Heart right ventricle (tissue), 16 donors: ENCODE data around the gene FOXK2. TPM values are rescaled to one million over a fixed set of nuclear protein-coding genes. Genes with fewer than 3 reads are reported as not detected.

Experiments used
- ATAC-seq, 8 donors: fragments of 200-7000 bp; cut with Tn5 transposase; one replicate each; pipeline ENCODE4 v1.9.1; 2020; ENCODE audit warnings: mild to moderate bottlenecking in 8 of 8, moderate library complexity in 8 of 8, moderate number of reproducible peaks in 1 of 8
- DNase-seq, 2 donors: peaks; one replicate each; pipeline ENCODE4 v3.0.0-alpha.2; 2020
- H3K27ac ChIP-seq, 10 donors: fragments of 200-600 bp; sonication (generic) in 2 of 10; one replicate each; pipeline versions ENCODE4 v1.5.0 to v1.8.0; 2020 to 2022; ENCODE audit warnings: mild to moderate bottlenecking in 3 of 10
- H3K27me3 ChIP-seq, 7 donors: fragments of 200-600 bp; one replicate each; pipeline ENCODE4 v1.8.0; 2021 to 2022; ENCODE audit warnings: mild to moderate bottlenecking in 2 of 7
- H3K36me3 ChIP-seq, 9 donors: fragments of 200-600 bp; sonication (generic) in 1 of 9; one replicate each; pipeline versions ENCODE4 v1.5.0 to v1.8.0; 2020 to 2022; ENCODE audit warnings: mild to moderate bottlenecking in 2 of 9
- H3K4me1 ChIP-seq, 9 donors: fragments of 200-600 bp; sonication (generic) in 1 of 9; one replicate each; pipeline versions ENCODE4 v1.5.0 to v1.8.0; 2020 to 2022; ENCODE audit warnings: mild to moderate bottlenecking in 4 of 9
- H3K4me3 ChIP-seq, 10 donors: fragments of 200-600 bp; sonication (generic) in 2 of 10; one replicate each; pipeline versions ENCODE4 v1.5.0 to v1.8.0; 2020 to 2022; ENCODE audit warnings: mild to moderate bottlenecking in 7 of 10, moderate library complexity in 2 of 10
- H3K9me3 ChIP-seq, 11 donors: fragments of 200-600 bp in 10 of 11; sonication (generic) in 2 of 11; one replicate each; pipeline versions ENCODE4 v1.5.0 to v1.8.0; 2013 to 2022; ENCODE audit warnings: mild to moderate bottlenecking in 2 of 11, control low read depth in 1 of 11, moderate library complexity in 1 of 11
- WGBS, 2 donors: extraction: QIAGEN DNeasy Blood & Tissue Kit; methylation state at CpG; one replicate each; pipeline ENCODE4 v1.1.7; 2013; ENCODE audit warnings: inconsistent platforms in 1 of 2; 5-methylcytosine and 5-hydroxymethylcytosine counted together
- intact Hi-C, 10 donors: fragments of 100-400 bp; cut with DNase I; formaldehyde crosslinking; loops; one replicate each; pipeline versions ENCODE4 v1.11.1 to v1.14.2; 2022
- polyA plus RNA-seq, 2 donors: library from polyadenylated mRNA; stranded (reverse); fragments of 200-250 nt; gene quantifications; one replicate each; pipeline ENCODE4 v1.2.3, GENCODE V29; 2013
- total RNA-seq, 10 donors: library from RNA; stranded (reverse); fragmentation: NEBNext Ultra II Directional in 3 of 10; extraction: Animal tissue kit (Norgen Biotek cat#: 25700) in 3 of 10; gene quantifications; one replicate each; pipeline versions ENCODE4 v1.2.1 to v1.2.4, GENCODE V29; 2021 to 2023
- TF ChIP-seq, protein P1 (sequence below), 9 donors: fragments of 200-600 bp; sonication (generic) in 2 of 9; IDR thresholded peaks; one replicate each; pipeline versions ENCODE4 v1.5.0 to v1.8.0; 2021 to 2022; ENCODE audit warnings: antibody characterized with exemption in 9 of 9, mild to moderate bottlenecking in 5 of 9, moderate library complexity in 1 of 9
- donor health status: Arrhythmogenic right ventricular cardiomyopathy.
- donor health status: ischemic (EF 13 %, LVEDD 7.1; RV severe dilation, severe dysfunction).
- donor health status: healthy with polysubstance abuse.
- donor health status: DM: no; HTN: yes; CAD: no.
- donor health status: DM: no; HTN: no; CAD: no.
- donor health status: ischemic (EF 25% LVEDD 6.9; RV normal size, moderate dysfunction).
- donor health status: ischemic (EF 25% LVEDD 5.7; RV mildly dilated, moderate dysfunction).
- donor health status: healthy.
- donor health status: DM: yes; HTN: yes; CAD: no.
- donor health status: Ischemic cardiomyopathy.
- donor health status: ischemic (EF 35%, LVEDD 5.7; RV mildly dilated, moderate dysfunction).
- donor health status: nonischemic (EF 11% LVEDD 7.7; RV severe dilation, severe dysfunction).
- donor health status: DM: yes; HTN: yes; CAD: no.
- donor health status: PGD.
- donor health status: ischemic (EF 29% LVEDD 5.4; RV normal size, mild dysfunction).
- donor health status: nonischemic (EF 23%, LVEDD 6.1; RV moderate dilation, normal function).

The FOXK2 gene
- total and polyA plus RNA-seq, 12 donors, result 16.5 to 66.6 (median 30.6) TPM

DNA sequence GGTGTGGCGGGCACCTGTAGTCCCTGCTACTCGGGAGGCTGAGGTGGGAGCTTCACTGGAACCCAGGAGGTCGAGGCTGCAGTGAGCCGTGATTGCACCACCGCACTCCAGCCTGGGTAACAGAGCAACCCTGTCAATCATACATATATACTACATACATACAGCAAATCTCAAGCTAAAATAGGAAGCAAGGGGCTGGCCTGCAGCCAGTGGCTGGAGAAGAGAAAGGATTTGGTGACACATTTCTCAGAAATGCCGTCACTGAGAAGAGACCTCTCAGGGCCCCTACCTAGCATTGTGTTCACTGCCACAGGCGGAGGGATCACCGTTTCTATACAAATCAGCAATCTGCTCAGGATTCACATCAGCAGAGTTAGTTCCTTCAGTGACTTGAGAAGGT lies 44.1 kb upstream of the FOXK2 start:
- no peak for ATAC-seq
- Histone ChIP-seq H3K27ac (no peak overlapping the region), H3K4me3 (no peak overlapping the region), H3K4me1 (no peaks in the 10 kb centered on the region), H3K27me3 (no peaks in the 10 kb centered on the region), H3K9me3 (no peaks in the 10 kb centered on the region), H3K36me3 (peaks cover 0 to 97% (median 54%) of the 10 kb centered on the region in 9 donors)
- TF ChIP-seq, protein P1, sequence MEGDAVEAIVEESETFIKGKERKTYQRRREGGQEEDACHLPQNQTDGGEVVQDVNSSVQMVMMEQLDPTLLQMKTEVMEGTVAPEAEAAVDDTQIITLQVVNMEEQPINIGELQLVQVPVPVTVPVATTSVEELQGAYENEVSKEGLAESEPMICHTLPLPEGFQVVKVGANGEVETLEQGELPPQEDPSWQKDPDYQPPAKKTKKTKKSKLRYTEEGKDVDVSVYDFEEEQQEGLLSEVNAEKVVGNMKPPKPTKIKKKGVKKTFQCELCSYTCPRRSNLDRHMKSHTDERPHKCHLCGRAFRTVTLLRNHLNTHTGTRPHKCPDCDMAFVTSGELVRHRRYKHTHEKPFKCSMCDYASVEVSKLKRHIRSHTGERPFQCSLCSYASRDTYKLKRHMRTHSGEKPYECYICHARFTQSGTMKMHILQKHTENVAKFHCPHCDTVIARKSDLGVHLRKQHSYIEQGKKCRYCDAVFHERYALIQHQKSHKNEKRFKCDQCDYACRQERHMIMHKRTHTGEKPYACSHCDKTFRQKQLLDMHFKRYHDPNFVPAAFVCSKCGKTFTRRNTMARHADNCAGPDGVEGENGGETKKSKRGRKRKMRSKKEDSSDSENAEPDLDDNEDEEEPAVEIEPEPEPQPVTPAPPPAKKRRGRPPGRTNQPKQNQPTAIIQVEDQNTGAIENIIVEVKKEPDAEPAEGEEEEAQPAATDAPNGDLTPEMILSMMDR (IDR thresholded peaks at IDR 0.05), result no peak
- WGBS, 2 donors, result 68 to 87% methylated on average over 8 of the region's 8 CpGs
- no peak for DNase-seq
- intact Hi-C loops, result no loop called here

DNA sequence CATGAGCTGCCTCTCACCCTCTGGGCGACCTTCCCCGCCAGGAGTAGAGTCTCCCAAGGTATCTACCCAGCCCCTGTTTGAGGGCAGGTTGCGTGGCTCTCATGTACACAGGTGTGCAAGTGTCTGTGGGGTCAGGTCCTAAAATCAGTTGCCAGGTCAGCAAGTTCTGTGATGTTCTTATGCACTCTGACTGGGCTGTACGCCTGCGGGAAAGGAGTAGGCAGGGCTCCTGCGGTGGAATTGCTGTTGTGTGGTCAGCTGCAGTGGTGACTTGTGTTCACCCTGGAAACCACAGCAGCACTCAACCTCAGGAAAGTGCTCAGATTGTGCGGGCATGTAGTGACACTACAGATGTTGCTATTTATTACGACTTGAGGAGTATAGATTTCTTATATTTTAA lies 41.6 kb upstream of the FOXK2 start:
- no peak overlapping the region for H3K4me3 ChIP-seq
- H3K36me3 ChIP-seq, result peaks cover 0 to 100% (median 67%) of the 10 kb centered on the region in 9 donors
- TF ChIP-seq, protein P1 (IDR thresholded peaks at IDR 0.05), result no peak
- intact Hi-C loops, result no loop called here
- H3K9me3 ChIP-seq, result no peaks in the 10 kb centered on the region
- 94 to 95% methylated on average over 8 of the region's 8 CpGs for WGBS, 2 donors
- ATAC-seq (no peak), DNase-seq (no peak)
- no peak overlapping the region for H3K27ac ChIP-seq
- H3K27me3 ChIP-seq, result no peaks in the 10 kb centered on the region
- H3K4me1 ChIP-seq, result no peaks in the 10 kb centered on the region

DNA sequence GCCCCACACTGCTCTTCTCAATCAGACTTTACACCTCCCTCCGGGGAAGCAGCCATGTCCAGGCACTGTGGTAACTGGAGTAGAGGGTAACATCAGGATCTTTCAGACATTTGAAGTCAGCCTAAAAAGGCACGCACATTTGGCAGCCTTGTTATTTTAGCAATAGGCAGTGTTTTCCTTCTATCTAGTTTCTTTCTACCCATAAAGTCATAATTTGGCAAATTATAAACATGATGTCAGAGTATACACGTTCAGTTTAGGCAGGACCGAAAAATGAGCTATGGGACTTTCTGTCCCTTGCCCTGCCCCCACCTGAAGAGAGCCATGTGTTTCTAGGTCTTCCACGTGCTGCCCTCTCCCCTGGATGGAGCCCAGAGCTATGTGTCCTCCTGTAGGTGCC lies 39.9 kb upstream of the FOXK2 start:
- peak in 1 of 8 donors; percentile 37 for ATAC-seq
- Histone ChIP-seq H3K4me3 (no peak overlapping the region), H3K27ac (no peak overlapping the region), H3K4me1 (no peaks in the 10 kb centered on the region), H3K36me3 (peaks cover 0 to 100% (median 63%) of the 10 kb centered on the region in 9 donors), H3K9me3 (no peaks in the 10 kb centered on the region), H3K27me3 (no peaks in the 10 kb centered on the region)
- no peak for DNase-seq
- WGBS, 2 donors, result 82 to 88% methylated on average over 5 of the region's 5 CpGs
- intact Hi-C loops, result no loop called here
- TF ChIP-seq, protein P1 (IDR thresholded peaks at IDR 0.05), result no peak

GRCh38 chr17:82480318-82480717 lies 39.2 kb upstream of the FOXK2 start:
- 81 to 84% methylated on average over 9 of the region's 9 CpGs for WGBS, 2 donors
- H3K27me3 ChIP-seq, result no peaks in the 10 kb centered on the region
- intact Hi-C loops, result no loop called here
- H3K27ac ChIP-seq, result no peak overlapping the region
- H3K36me3 ChIP-seq, result peaks cover 0 to 100% (median 66%) of the 10 kb centered on the region in 9 donors
- H3K9me3 ChIP-seq, result no peaks in the 10 kb centered on the region
- ATAC-seq, result no peak
- H3K4me3 ChIP-seq, result no peak overlapping the region
- DNase-seq, result no peak
- no peaks in the 10 kb centered on the region for H3K4me1 ChIP-seq
- TF ChIP-seq, protein P1 (IDR thresholded peaks at IDR 0.05), result no peak
